Stimulated activated CD8-positive, alpha-beta memory T cell treated with anti-CD3 and anti-CD28 coated beads, Interleukin-7, amount 100 ng/mL, for 1 hour (primary cell): Measurements from ENCODE around the gene CCDC88B.

Experiments used
- DNase-seq, 2 donors: peaks; one replicate each; pipeline ENCODE4 v3.0.0-alpha.2; 2020; ENCODE audit warnings: low read depth in 2 of 2

The CCDC88B gene

DNA sequence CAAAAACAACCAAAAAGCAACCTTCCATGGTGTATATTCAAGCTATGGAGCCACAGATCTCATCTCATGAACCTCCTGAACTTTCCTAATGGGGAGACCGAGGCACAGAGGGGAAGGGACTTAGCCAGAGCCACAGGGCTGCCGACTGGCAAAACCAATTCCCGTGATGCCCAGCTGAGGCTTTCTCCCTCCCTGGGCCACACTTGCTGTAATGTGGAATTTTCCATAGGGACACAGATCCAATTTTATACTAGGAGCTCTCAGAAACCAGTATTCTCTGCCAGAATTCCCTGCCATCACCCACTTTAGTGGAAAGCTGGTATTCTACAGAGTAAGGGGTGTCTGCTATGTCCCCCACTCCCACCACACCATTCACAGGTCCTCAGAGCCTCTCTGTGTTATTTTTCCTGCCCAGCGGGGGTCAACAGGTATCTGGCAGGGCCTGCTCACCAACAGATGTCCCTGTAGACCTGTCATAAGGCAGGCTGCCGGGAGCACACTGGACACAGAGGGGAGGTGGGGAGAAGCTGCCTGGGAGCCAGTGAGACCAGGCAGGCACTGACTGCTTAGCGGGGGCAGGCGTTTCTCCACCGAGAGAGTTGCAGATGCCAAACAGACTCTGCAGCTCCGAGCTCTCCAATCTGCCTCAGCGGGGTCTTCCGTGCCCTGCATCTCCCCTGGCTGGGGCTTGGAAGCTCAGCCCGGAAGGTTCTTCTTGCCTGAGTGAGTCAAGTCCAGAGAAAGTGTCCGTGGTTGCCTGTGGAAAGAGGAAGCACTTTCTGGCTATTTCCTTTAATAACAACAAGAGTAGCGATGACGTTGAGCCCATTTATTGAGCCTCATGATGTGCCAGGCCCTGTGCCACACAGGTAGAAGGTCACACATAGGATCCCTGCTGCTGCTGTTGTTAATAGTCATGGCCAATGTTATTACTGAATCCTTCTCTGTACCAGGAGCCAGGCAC is 45.3 kb downstream of the CCDC88B start:
- no peak for DNase-seq

DNA sequence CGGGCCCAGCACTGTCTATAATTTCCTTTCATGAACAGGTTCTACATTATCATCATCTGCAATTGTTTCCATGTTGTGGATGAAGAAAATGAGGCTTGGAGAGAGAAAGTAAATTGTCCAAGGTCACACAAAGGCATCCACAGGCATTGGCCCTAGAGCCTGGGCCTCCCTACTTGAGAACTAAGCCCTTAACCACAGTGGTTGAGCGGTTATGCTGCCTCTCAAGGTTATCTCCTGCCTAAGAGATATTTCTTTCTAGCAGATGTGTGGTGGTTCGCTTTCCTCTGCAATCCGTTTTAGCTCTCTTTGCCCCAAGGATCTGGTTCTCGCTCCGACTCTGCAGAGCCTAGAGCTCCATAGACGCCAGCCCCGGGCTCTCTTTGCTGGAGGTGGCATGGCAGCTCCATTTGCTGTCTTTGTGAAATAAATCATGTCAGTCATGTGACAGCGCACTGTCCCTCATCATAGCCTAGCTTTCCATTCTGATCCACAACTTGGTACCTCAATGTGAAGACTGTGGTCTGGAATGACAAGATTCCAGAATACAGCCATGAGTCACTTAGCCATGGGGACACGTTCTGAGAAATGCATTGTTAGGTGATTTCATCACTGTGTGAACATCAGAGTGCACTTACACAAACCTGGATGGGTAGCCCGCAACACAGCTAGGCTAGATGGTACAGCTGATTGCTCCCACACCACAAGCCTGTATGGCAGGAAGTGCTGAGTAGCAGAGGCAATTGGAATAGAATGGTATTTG is 46.1 kb downstream of the CCDC88B start:
- DNase-seq, result no peak

DNA sequence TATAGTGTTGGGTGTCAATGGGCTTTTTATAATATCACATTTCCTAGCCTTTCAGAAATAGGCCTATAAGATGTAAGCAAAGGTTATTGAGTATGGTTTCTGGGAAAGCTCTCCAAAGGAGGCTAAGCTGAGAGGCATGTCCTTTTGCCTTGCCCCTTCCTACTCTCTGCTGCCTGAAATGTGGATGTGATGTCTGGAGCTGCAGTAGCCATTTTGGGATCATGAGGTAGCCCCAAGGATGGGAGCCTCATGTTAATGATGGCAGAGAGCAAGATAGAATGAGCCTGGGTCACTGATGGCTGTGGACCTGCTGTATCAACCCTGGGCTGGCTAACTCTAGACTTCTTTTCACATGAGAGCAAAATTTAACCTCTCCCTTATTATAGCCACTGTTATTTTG is 47.9 kb downstream of the CCDC88B start:
- DNase-seq, result no peak

DNA sequence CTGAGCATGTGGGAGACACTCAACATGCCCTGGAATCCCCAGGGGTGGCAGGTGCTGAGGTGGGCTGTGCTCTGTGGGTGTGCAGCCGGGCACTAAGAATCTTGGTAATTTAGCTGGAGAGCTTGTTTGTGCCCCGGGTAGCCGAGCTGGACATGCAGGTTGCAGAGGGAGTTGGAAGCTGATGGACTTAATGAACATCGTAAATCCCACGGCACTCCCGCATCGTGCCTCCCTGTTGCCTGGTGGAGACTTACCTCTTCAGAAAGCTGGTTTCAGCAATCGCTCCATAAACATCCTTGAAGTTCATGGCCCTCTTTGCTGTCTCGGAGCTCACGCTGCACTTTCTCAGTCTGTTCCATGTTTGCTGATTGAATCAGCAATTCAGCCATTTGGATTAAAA is 48.9 kb downstream of the CCDC88B start:
- no peak for DNase-seq

DNA sequence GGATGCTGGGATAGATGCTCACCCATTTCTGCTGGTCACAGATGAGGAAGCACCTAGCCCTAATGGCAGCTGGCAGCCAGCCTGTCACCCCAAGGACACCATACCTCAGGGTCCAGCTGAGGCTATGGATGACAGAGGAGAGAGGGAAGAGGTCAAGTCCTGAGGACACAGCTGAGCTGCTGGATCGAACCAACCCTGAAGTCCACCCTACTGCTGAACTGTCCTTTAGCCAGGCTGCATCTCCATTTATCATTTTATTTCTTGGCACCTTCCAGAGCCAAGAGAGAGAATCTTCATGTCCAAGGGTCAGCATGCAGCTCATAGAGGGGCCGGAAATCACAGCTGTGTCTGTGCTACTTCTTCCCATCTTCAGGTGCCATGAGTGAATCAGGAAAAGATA is 49.8 kb downstream of the CCDC88B start:
- no peak for DNase-seq

DNA sequence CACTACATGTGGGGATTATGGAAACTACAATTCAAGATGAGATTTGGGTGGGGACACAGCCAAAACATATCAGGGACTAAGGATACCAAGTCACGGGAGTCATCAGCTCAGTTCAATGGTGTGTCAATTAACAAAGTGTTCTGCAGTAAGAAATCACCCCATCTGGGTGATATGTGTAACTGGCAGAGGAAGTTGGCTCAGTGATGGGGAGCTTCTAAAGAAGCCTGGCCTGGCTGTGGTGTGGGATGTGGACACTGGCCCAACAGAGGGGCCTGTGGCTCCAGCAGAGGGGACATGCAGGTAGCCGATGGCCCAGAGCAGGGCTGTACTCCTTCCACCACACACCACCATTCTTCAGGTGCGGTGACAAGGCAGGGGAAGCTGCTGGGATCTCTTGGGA is 50.6 kb downstream of the CCDC88B start:
- no peak for DNase-seq

DNA sequence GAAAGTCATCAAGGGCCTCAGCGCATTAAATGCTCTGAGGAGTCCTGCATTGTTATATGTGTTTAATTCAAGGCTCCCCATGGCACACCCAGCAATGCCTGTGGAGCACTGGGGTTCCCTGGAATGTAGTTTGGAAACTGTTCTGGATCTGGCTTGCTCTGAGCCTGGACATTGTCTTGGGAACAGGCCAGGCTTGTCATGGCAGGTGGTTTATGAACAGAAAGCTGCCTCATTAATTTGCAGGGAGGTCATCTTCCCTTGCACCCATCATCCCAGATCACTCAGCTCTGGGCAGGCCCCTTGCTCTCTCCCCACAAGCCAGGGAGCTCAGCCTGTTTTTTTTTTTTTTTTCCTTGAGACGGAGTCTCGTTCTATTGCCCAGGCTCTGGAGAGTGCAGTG is 51.8 kb downstream of the CCDC88B start:
- DNase-seq, result no peak

DNA sequence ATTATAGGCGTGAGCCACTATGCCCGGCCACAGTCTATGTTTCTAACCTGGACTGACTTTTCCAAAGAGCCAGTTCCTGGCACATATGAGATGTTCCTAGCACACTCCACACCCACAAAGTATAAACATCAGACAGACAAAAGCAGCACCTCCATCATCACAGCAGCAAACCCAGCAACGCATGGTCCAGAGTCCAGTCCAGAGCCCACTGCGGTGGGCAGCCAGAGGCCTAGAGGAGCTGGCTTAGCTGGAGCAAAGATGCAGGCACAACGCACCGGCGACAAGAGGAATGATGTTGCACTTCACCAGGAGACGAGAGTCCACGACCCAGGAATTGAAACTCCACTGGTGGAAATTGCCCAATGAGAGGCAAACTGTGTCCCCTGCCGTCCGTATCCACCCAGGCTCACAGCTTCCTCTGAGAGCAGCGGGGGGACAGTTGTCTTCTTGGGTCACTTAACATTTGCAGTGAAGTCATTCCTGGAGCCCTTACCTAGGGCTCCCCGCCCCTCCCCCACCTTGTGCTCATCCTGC is 55.6 kb downstream of the CCDC88B start:
- no peak for DNase-seq

DNA sequence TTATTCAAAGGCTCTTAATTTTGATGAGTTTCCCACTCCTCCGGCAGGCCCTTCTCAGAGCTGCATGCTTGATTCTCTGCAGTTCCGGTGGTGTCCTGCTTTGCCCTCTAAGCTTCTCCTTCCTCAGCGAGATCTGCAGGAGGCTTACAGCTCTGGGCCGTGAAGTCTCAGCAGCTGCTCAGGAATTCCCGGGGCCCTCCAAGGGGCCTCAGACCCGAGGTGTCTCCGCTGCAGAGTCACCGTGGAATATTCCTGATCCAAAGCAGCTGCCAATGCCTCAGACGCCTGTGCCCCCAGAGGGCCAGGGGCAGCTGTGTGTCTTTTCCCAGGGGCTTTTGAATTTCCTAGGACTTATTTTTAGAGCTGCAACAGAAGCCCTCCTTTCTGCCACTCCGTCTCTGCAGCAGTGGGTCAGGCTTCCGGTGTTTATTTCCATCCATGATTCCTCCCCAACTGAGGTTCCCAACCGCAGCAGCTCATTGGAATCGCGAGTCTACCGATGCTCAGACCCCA is 56.1 kb downstream of the CCDC88B start:
- DNase-seq, result no peak

DNA sequence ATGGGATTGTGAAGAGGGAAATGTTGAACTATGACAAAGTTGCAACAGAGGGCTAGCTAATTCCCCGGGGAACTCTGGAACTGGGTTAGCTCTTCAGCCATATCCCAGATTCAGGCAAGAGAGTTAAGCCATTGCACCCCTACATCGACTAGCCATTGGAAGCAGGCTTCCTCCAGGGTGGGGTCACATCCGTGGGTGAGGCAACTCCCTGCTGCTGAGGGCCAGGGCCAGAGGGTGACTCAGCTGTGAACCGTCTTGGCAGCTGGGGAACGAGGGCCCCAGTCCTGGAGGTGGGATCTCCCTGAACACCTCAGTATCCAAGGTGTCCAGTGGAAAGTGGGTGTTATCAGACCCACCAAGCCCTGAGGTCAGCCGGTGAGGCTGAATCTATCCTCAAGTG is 60.1 kb downstream of the CCDC88B start:
- DNase-seq, result no peak

DNA sequence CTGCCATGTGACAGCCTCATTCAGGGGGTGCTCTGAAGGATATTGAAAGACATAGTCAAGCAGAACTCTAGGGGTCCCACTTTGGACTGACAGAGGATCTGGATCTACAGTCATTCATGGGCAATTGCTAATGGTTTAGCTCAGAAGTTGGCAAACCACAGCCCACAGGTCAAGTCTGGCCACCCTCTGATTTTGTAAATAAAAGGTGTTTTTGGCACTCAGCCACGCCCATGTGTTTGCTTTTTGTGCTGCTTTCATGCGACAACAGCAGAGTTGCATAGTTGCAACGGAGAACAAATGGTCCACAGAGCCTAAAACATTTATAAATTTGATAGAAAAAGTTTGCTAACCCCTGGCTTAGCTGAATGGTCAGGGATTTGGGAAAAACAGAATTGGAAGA is 60.7 kb downstream of the CCDC88B start:
- DNase-seq, result no peak

DNA sequence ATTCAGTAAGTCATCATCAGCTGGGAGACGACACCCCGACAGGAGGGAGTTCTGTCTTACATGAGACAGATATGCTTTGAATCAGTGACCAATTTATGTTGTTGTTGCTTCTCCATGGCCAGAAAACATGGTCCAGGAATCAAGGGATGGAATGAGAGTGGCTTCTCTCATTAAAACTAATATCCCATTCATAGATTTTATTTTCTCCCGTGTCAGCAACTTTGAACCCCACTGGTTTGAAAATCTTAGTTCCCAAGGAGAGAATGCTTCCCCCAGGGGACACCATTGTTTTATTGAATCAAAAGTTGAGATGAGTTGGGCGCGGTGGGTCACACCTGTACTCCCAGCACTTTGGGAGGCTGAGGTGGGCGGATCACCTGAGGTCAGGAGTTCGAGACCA is 61.8 kb downstream of the CCDC88B start:
- no peak for DNase-seq

DNA sequence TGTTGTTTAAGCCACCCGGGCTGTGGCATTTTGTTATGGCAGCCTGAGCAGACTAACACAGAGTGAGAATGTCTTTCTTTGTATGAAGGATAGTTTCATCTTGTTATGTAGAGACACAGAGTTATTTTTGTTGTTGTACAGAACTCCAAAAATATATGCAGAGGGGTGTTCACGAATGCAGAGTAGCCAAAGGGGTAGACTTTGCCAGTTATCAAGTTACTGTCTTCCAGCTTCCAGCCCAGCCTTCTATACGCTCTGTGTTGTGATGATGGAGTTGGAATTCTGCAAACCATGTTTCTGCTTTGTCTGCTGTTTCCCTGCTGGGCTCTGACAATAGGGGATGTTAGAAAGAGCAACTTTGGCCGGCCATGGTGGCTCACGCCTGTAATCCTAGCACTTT is 63.1 kb downstream of the CCDC88B start:
- no peak for DNase-seq

DNA sequence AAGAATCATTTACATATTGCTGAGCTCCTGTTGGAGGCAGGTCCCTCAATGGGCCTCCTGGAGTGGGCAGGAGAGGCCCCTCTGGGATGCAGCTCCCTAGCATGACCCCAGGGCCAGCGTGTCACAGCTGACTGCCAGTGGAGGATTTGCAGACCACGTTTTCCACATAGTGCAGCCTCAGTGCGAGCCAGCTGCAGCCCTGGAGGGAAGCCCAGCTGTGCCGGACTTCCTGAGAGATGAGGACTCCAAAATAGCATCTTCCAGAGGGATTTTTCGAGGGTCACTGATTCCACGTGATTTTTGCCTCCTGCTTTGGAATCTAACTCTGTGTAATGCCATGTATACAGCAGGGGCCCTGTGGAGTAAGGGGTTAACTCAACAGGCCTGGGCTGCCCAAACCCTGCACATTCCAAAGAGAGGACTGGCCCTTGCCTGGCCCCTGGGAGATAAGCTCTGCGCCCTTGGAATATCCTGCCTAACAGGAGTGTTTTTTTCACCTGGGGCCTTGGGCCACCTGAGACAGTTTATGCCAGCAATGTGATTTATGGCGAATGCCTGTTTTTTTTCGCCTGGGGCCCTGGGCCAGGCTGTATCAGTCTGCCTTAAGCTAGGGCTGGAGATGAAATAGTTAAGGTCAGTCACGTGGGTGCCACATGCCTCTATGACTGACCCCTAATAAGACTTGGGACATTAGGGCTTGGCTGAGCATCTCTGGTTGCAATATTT is 66.4 kb downstream of the CCDC88B start:
- no peak for DNase-seq
